RPMI8226 (cell line): ENCODE data around the gene JAK3.

Experiments
- DNase-seq: peaks from one replicate; pipeline ENCODE4 v3.0.0-alpha.2; 2015

The JAK3 gene

DNA sequence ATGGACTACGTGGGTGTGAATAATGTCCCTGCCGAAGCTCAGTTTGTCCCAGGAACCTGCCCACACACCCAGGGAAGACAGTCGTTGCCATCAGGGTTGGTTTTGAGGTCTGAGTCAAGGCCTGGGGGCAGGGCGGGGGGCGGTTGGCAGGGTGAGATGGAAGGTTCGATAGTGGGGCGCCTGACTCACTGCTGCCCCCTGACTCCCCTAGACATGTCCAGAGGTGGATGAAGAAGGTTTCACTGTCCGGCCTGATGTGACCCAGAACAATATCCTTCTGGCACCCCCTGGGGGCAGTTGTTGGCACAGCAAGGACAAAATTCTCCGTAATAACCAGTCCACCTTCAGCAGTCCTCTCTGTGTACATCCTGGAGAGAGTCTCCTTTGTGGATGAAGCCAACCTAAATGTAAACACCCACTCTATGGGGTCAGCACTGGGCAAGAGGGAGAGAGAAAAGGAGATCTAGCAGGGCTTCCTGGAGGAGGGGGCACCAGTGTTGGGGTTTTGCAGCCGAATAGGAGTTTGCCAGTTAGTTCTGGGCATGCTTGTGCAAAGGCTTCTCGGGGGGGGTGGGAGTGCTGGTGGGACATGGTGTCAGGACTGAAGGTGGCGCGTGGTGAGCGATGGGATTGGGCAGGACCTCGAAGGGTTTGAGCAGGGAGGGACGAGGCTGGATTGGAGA, 72.4 kb downstream of the JAK3 start:
- peak; percentile 43 for DNase-seq
